ENCODE data around the gene ARIH1.
A peak's percentile ranks its signal among the peaks of the same experiment; 100 is the strongest.

The ARIH1 gene

GRCh38 chr15:72584006-72584405, 109.9 kb downstream of the ARIH1 start:
- no peak for TF ChIP-seq CTCF (conservative IDR thresholded peaks at IDR 0.05; ENCODE audit: low read depth, low read length)
- H3K4me3 ChIP-seq (ENCODE audit: low read length): no peak overlapping the region
- peak; percentile 80 for DNase-seq (ENCODE audit: low read depth)

- TF ChIP-seq CTCF (conservative IDR thresholded peaks at IDR 0.05; ENCODE audit: low read depth, low read length): no peak
- no peak for DNase-seq (ENCODE audit: low read depth)
- no peak overlapping the region for H3K4me3 ChIP-seq (ENCODE audit: low read length)
Observed at GRCh38 chr15:72585025-72585424, 110.9 kb downstream of the ARIH1 start.

- peak; percentile 36 for TF ChIP-seq CTCF (conservative IDR thresholded peaks at IDR 0.05; ENCODE audit: low read depth, low read length)
- H3K4me3 ChIP-seq (ENCODE audit: low read length): no peak overlapping the region
- DNase-seq (ENCODE audit: low read depth): no peak
Observed at GRCh38 chr15:72585476-72586058, 111.4 kb downstream of the ARIH1 start.

- DNase-seq (ENCODE audit: low read depth): no peak
- no peak for TF ChIP-seq CTCF (conservative IDR thresholded peaks at IDR 0.05; ENCODE audit: low read depth, low read length)
- no peak overlapping the region for H3K4me3 ChIP-seq (ENCODE audit: low read length)
Observed at GRCh38 chr15:72588096-72588495, 114.0 kb downstream of the ARIH1 start.

GRCh38 chr15:72590427-72590826, 116.3 kb downstream of the ARIH1 start:
- no peak overlapping the region for H3K4me3 ChIP-seq (ENCODE audit: low read length)
- TF ChIP-seq CTCF (conservative IDR thresholded peaks at IDR 0.05; ENCODE audit: low read depth, low read length): no peak
- DNase-seq (ENCODE audit: low read depth): no peak

GRCh38 chr15:72591361-72591760, 117.2 kb downstream of the ARIH1 start:
- no peak for TF ChIP-seq CTCF (conservative IDR thresholded peaks at IDR 0.05; ENCODE audit: low read depth, low read length)
- no peak overlapping the region for H3K4me3 ChIP-seq (ENCODE audit: low read length)
- no peak for DNase-seq (ENCODE audit: low read depth)

GRCh38 chr15:72592097-72592496, 118.0 kb downstream of the ARIH1 start:
- no peak overlapping the region for H3K4me3 ChIP-seq (ENCODE audit: low read length)
- TF ChIP-seq CTCF (conservative IDR thresholded peaks at IDR 0.05; ENCODE audit: low read depth, low read length): no peak
- DNase-seq (ENCODE audit: low read depth): no peak

Measured in retinal pigment epithelial cell (primary cell).